Type B pancreatic cell (in vitro differentiated cells): ENCODE results near the gene PDIA4. TPM values are rescaled to one million over a fixed set of nuclear protein-coding genes. Genes with fewer than 3 reads are reported as not detected.

Experiments
- DNase-seq: peaks from one replicate; pipeline ENCODE4 v3.0.0; 2021; ENCODE audit warnings: mixed read lengths; ENCODE audit not compliant: unreplicated experiment; ENCODE audit errors: extremely low spot score
- H3K27ac Mint-ChIP-seq: 2 replicates; pipeline ENCODE4 v1.8.0; 2021; ENCODE audit warnings: mild to moderate bottlenecking, mixed read lengths
- H3K27me3 Mint-ChIP-seq: 2 replicates; pipeline ENCODE4 v1.8.0; 2021; ENCODE audit warnings: mixed read lengths
- H3K36me3 Mint-ChIP-seq: 2 replicates; pipeline ENCODE4 v1.8.0; 2021; ENCODE audit warnings: mixed read lengths
- H3K4me1 Mint-ChIP-seq: one replicate; pipeline ENCODE4 v1.8.0; 2021; ENCODE audit warnings: mixed read lengths; ENCODE audit not compliant: unreplicated experiment
- H3K4me3 Mint-ChIP-seq: 2 replicates; pipeline ENCODE4 v1.8.0; 2021; ENCODE audit warnings: mild to moderate bottlenecking, mixed read lengths
- H3K9me3 Mint-ChIP-seq: 2 replicates; pipeline ENCODE4 v1.8.0; 2021; ENCODE audit warnings: mixed read lengths
- total RNA-seq: library from RNA; stranded (reverse); gene quantifications from 2 replicates; pipeline ENCODE4 v1.2.1, GENCODE V29; 2021; ENCODE audit warnings: low replicate concordance
- TF ChIP-seq, protein P1 (sequence below): fragments of 200-600 bp; sonication (generic); conservative IDR thresholded peaks from 2 replicates; pipeline ENCODE4 v1.5.0; 2021; ENCODE audit warnings: antibody characterized with exemption, mild to moderate bottlenecking

PDIA4 gene
- total RNA-seq, 1 donor from 2014 or later, result 209 TPM

DNA sequence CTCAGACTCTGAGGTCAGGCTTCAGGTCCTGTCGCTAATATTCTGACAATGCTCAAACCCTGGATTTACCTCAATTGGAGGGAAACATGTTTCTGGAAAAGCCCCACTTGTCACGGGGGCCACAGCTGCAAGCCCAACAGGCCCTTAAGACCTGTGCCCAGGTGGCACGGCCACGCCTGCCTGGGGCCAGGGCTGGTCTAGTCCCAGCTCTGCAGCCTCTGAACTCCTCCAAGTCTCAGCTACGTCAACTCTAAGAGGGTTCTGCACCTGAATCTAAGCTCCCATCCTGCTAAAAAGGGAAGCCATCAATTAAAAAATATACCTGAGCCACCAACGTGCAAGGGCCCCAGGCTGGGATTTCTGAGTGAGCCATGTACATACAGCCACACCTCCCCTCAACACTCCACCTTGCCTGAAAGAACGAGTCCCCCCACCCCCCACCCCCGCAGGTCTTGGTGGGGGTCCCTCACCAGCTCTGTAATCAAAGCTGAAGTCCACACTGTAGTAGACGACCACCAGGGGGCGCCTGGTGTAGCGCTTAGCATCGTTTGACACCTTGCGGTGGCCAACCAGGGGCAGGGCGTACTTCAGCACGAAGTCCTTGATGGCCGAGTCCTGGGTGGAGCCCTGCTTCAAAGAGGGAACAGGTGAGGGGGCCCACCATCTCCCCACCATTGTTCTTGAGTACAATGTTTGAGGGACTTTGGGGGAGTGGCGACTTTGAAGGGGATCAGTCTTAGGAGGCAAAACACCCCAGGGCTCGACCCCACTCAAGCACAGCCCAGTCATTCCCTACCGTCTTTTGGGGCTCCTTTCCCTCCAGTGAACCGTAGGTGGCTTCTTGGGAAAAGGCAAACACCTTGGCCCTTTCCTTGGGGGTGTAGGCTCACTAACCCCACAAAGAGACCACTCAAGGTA lies 22.6 kb downstream of the PDIA4 start:
- peaks cover 17% of the 10 kb centered on the region for H3K36me3 Mint-ChIP-seq
- peak; percentile 81 for DNase-seq
- H3K9me3 Mint-ChIP-seq, result no peaks in the 10 kb centered on the region
- H3K27ac Mint-ChIP-seq, result no peak overlapping the region
- H3K4me3 Mint-ChIP-seq, result no peak overlapping the region
- no peaks in the 10 kb centered on the region for H3K27me3 Mint-ChIP-seq
- peaks cover 10% of the 10 kb centered on the region for H3K4me1 Mint-ChIP-seq
- TF ChIP-seq, protein P1, sequence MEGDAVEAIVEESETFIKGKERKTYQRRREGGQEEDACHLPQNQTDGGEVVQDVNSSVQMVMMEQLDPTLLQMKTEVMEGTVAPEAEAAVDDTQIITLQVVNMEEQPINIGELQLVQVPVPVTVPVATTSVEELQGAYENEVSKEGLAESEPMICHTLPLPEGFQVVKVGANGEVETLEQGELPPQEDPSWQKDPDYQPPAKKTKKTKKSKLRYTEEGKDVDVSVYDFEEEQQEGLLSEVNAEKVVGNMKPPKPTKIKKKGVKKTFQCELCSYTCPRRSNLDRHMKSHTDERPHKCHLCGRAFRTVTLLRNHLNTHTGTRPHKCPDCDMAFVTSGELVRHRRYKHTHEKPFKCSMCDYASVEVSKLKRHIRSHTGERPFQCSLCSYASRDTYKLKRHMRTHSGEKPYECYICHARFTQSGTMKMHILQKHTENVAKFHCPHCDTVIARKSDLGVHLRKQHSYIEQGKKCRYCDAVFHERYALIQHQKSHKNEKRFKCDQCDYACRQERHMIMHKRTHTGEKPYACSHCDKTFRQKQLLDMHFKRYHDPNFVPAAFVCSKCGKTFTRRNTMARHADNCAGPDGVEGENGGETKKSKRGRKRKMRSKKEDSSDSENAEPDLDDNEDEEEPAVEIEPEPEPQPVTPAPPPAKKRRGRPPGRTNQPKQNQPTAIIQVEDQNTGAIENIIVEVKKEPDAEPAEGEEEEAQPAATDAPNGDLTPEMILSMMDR, result peak; percentile 90

DNA sequence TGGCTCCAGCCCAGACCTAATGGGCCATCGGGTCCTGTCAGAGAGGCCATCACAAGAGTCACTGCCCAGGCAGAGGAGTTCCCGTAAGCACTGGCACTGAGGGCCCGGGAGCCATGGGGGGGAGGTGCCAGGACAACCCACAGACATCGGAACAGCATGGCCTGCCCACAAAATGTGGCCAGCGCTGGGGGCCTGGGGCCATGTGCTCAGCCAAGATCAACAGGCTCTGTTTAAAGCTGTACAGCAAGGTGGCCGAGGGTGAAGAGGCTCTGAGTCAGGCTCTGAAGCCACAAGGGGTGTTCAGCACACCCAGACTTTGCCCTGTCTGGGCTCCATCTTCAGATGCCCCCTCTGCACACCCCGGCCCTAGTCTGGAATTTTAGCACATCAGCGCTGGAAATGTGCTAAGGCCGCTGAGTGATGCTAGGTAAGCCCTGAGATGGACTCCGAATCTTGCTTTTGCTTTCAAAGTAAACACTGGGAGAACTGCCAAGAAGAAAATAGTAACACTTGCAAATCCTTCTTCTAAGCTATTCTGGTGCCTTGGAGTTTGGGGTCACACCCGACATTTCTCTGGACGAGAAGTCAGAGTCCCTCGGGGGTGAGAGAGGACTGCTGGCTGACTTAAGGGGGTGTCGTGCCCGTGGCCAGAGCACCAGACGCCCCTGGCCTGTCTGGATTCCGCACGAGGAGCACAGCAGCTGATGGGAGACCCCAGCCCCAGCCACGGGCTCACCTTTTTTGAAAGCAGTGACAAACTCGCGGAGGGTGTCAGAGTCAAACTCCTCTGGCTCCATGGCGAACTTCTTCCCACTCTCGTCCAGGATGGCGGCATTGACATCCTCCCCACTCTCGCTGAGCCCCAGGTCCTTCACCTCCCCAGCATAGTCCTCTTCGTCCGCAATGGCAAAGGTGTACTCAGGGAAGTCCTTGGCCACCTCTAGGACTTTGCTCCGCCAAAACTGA lies 23.6 kb downstream of the PDIA4 start:
- H3K36me3 Mint-ChIP-seq, result peaks cover 17% of the 10 kb centered on the region

DNA sequence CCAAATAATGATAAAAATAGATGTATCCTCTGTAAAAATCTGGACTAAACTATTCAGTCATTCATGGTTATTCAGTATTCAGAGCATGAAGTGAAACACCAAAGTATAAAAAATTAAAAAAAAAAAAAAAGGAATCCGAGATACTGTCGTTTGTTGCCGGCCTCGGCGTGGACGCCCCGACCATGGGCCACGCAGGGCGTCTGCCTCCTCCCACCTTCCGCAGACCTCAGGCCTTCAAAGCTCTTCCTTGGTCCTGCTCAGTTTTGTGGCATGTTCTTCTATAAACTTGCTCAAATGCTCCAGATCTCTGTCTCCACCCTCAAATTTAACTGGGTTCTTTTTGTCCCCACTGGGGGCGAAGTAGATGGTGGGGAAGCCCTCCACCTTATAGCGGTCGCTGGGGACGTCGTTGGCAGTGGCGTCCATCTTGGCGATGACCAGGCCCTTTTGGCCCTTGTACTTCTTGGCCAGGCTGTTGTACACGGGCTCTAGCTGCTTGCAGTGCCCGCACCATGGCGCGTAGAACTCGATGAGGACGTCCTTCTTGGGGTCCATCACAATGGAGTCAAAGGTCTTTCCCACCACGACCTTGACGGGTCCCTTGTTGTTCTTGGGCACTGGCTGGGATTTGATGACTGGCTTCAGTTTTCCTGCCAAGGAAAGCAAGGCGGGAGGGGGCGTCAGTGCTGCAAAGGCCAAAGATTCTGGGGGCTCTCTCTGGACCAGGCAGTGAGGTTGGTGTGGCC lies 24.6 kb downstream of the PDIA4 start:
- Mint-ChIP-seq H3K4me3 (no peak overlapping the region), H3K9me3 (no peaks in the 10 kb centered on the region), H3K27ac (no peak overlapping the region), H3K4me1 (peaks cover 10% of the 10 kb centered on the region), H3K27me3 (no peaks in the 10 kb centered on the region), H3K36me3 (peaks cover 17% of the 10 kb centered on the region)
- TF ChIP-seq, protein P1, result no peak
- DNase-seq, result no peak

More for the DNA sequence above, 23.6 kb downstream of the PDIA4 start:
- H3K4me1 Mint-ChIP-seq, result peaks cover 10% of the 10 kb centered on the region
- H3K4me3 Mint-ChIP-seq, result no peak overlapping the region
- TF ChIP-seq, protein P1, result no peak
- no peak overlapping the region for H3K27ac Mint-ChIP-seq
- no peak for DNase-seq
- no peaks in the 10 kb centered on the region for H3K9me3 Mint-ChIP-seq
- H3K27me3 Mint-ChIP-seq, result no peaks in the 10 kb centered on the region

DNA sequence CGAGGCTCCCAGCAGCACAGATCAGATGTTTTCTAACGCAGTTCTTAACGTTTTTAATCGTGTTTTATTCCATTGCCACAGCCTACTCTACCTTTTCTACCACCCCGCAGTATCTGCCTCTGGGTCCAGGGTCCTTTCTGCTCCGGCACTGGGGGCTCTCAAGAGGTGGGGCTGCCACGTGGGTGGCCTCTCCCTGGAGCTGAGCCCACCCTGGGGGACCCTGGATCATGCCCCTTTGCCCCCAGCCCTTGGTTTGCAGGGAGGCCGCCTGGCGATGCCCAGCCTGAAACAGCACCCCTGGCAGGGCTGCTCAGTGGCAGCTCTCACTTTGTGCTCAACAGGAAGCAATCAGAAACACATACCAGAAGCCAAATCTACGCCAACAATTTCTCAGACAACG lies 25.3 kb downstream of the PDIA4 start:
- Mint-ChIP-seq H3K27ac (no peak overlapping the region), H3K36me3 (peaks cover 17% of the 10 kb centered on the region), H3K4me3 (no peak overlapping the region), H3K27me3 (no peaks in the 10 kb centered on the region), H3K9me3 (no peaks in the 10 kb centered on the region), H3K4me1 (peaks cover 10% of the 10 kb centered on the region)
- TF ChIP-seq, protein P1, result no peak
- DNase-seq, result no peak

DNA sequence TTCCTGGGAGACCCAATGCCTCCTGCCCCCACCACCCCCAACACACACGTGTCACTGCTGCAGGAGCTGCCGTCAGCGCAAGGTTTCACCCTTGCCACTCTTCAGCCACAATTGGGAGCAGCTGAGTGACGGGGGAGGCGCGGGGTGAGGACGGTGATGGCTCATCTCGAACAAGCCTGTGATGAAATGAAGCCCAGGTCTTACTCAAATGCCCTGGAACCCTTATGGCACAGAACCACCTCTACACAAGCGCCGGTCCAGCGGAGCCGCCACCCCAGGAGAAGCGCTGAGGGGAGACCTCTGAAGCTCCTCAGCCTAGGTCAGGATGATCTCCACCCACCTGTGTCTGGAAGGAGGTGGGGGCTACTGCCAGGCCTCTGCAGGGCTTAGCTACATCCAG lies 25.7 kb downstream of the PDIA4 start:
- DNase-seq, result no peak
- H3K4me1 Mint-ChIP-seq, result peaks cover 10% of the 10 kb centered on the region

More for the DNA sequence above, 25.7 kb downstream of the PDIA4 start:
- no peaks in the 10 kb centered on the region for H3K9me3 Mint-ChIP-seq
- TF ChIP-seq, protein P1, result no peak
- H3K4me3 Mint-ChIP-seq, result no peak overlapping the region
- peaks cover 17% of the 10 kb centered on the region for H3K36me3 Mint-ChIP-seq
- H3K27me3 Mint-ChIP-seq, result no peaks in the 10 kb centered on the region
- no peak overlapping the region for H3K27ac Mint-ChIP-seq
